HepG2 (cell line): Measurements from ENCODE around the gene INSIG2. TPM values are rescaled to one million over a fixed set of nuclear protein-coding genes. Genes with fewer than 3 reads are reported as not detected.
"Not testable (repeated sequence)": the region's sequence is repeated elsewhere in the genome, so short reads cannot be mapped to it uniquely, and the experiment has no call there.

ENCODE experiments used
- ATAC-seq: fragments of 200-7000 bp; cut with Tn5 transposase; 3 replicates; pipeline ENCODE4 v1.9.1; 2020; ENCODE audit warnings: mild to moderate bottlenecking, moderate library complexity
- BruUV-seq: library from RNA; stranded (reverse); fragments of 400-500 nt; replicated peaks from 2 replicates; lab custom pipeline; 2021; lab: Mats Ljungman, UMichigan
- CTCF ChIA-PET: fragments of 300-600 bp; formaldehyde crosslinking; extraction: SDS; loops from one replicate; lab custom pipeline; 2021; ENCODE audit warnings: low total read pairs, inconsistent platforms, low intra/inter-chr PET ratio; lab: Yijun Ruan, JAX
- POLR2A ChIA-PET: fragments of 350-600 bp; sonication (Branson Sonifier 250); formaldehyde crosslinking; loops from one replicate; lab custom pipeline; 2020; ENCODE audit warnings: antibody characterized with exemption, inconsistent platforms; lab: Yijun Ruan, JAX
- DNase-seq: peaks from one replicate; pipeline ENCODE4 v3.0.0-alpha.2; 2015; ENCODE audit warnings: low spot score
- FAIRE-seq: peaks from 3 replicates; lab custom pipeline; 2011; peaks lifted over from hg19 to GRCh38; lab: Jason Lieb, UNC
- H2AFZ ChIP-seq: one replicate; pipeline ENCODE4 v1.6.1; 2011; ENCODE audit warnings: low read length, inconsistent platforms
- H3K27ac ChIP-seq: fragments of 300-600 bp; 3 replicates; pipeline ENCODE4 v1.8.0; 2011; ENCODE audit warnings: mixed run types, mild to moderate bottlenecking, mixed read lengths, low read length, inconsistent platforms; ENCODE audit not compliant: insufficient read depth; ENCODE audit errors: extremely low read length
- H3K27me3 ChIP-seq, 2 experiments: fragments of 200-600 bp in 1 of 2; 2 replicates in 1 of 2; 3 replicates in 1 of 2; pipeline versions ENCODE4 v1.6.0 to v1.8.0; 2011; ENCODE audit warnings: low read length in 2 of 2, mild to moderate bottlenecking in 2 of 2, moderate library complexity in 2 of 2, inconsistent platforms in 1 of 2; ENCODE audit not compliant: insufficient read depth in 2 of 2, control insufficient read depth in 1 of 2
- H3K36me3 ChIP-seq, 2 experiments: fragments of 200-600 bp in 1 of 2; replicated peaks in 1 of 2; 2 replicates in 1 of 2; 3 replicates in 1 of 2; pipeline versions ENCODE4 v1.5.1 to v1.8.0; 2011; ENCODE audit warnings: low read length in 2 of 2, inconsistent platforms in 1 of 2; ENCODE audit not compliant: insufficient read depth in 2 of 2, control insufficient read depth in 1 of 2
- H3K4me1 ChIP-seq: 2 replicates; pipeline ENCODE4 v1.5.1; 2012; ENCODE audit warnings: low read length, inconsistent platforms; ENCODE audit not compliant: insufficient read depth
- H3K4me2 ChIP-seq: 2 replicates; pipeline ENCODE4 v1.6.0; 2011; ENCODE audit warnings: low read depth, low read length, inconsistent platforms
- H3K4me3 ChIP-seq, 3 experiments: fragments of 200-600 bp in 1 of 3; sonication (generic), shearing (Covaris generic) in 1 of 3; replicated peaks in 1 of 3; 2 replicates each; pipeline ENCODE4 v1.5.1; 2011 to 2016; ENCODE audit warnings: low read length in 3 of 3, inconsistent platforms in 2 of 3, low read depth in 2 of 3, mild to moderate bottlenecking in 2 of 3, control low read depth in 1 of 3, mixed read lengths in 1 of 3; ENCODE audit not compliant: insufficient read depth in 1 of 3
- H3K79me2 ChIP-seq: one replicate; pipeline ENCODE4 v1.6.1; 2011; ENCODE audit warnings: low read length, inconsistent platforms; ENCODE audit not compliant: insufficient read depth
- H3K9ac ChIP-seq: 2 replicates; pipeline ENCODE4 v1.6.0; 2011; ENCODE audit warnings: mild to moderate bottlenecking, low read depth, low read length, inconsistent platforms; ENCODE audit not compliant: insufficient read depth
- H3K9me3 ChIP-seq: 2 replicates; pipeline ENCODE4 v1.5.1; 2012; ENCODE audit warnings: mild to moderate bottlenecking, low read length
- H4K20me1 ChIP-seq: 2 replicates; pipeline ENCODE4 v1.6.0; 2011; ENCODE audit warnings: inconsistent platforms, mild to moderate bottlenecking, low read length, moderate library complexity; ENCODE audit not compliant: insufficient read depth
- CREB1 ChIP-seq, 2 experiments: fragments of 450-650 bp in 1 of 2; IDR thresholded peaks; 2 replicates each; pipeline ENCODE4 v1.6.1; 2016 to 2017; ENCODE audit warnings: control low read depth in 1 of 2, mild to moderate bottlenecking in 1 of 2, missing compliant biosample characterization in 1 of 2, missing genetic modification characterization in 1 of 2
- POLR2A ChIP-seq, 2 experiments: IDR thresholded peaks; 2 replicates each; pipeline ENCODE4 v1.6.1; 2011; ENCODE audit warnings: low read depth in 2 of 2, low read length in 2 of 2, mild to moderate bottlenecking in 1 of 2, moderate library complexity in 1 of 2; ENCODE audit not compliant: insufficient read depth in 1 of 2
- YEATS4 ChIP-seq: sonication (generic); formaldehyde crosslinking; IDR thresholded peaks from 2 replicates; pipeline ENCODE4 v1.4.0; 2020; ENCODE audit warnings: missing genetic modification reagents, borderline replicate concordance
- ZBTB1 ChIP-seq: sonication (generic); formaldehyde crosslinking; IDR thresholded peaks from 2 replicates; pipeline ENCODE4 v1.4.0; 2020; ENCODE audit warnings: missing genetic modification reagents, borderline replicate concordance
- ZNF337 ChIP-seq: sonication (generic); formaldehyde crosslinking; IDR thresholded peaks from 2 replicates; pipeline ENCODE4 v1.5.1; 2020; ENCODE audit warnings: missing genetic modification reagents, low read depth, mild to moderate bottlenecking, borderline replicate concordance
- ZNF614 ChIP-seq: IDR thresholded peaks from 2 replicates; pipeline ENCODE4 v1.6.1; 2018; ENCODE audit warnings: missing biosample characterization, missing genetic modification reagents, inconsistent platforms, borderline replicate concordance
- WGBS: methylation state at CpG from one replicate; pipeline ENCODE4 v1.1.6; 2017; ENCODE audit warnings: low lambda C conversion rate; 5-methylcytosine and 5-hydroxymethylcytosine counted together
- in situ Hi-C: cut with HindIII; loops from 2 replicates; pipeline ENCODE4 v1.10.0; 2017; ENCODE audit warnings: low pct_unique_long_range_greater_than_20kb; ENCODE audit not compliant: extremely low pct_ligation_motif_present
- intact Hi-C: fragments of 100-400 bp; cut with micrococcal nuclease; formaldehyde crosslinking; loops from one replicate; pipeline ENCODE4 v1.10.0; 2022; ENCODE audit not compliant: unreplicated experiment
- polyA plus RNA-seq, 8 experiments: library from polyadenylated mRNA; depleted of rRNA in 3 of 8; stranded (reverse) in 7 of 8; unstranded in 1 of 8; fragments of >200 nt; fragmentation: Illumina TruSeq in 4 of 8; extraction: Trizol in 4 of 8; gene quantifications; 2 replicates each; pipeline versions ENCODE4 v1.2.1 to v1.2.3, GENCODE V29; 2011 to 2016; ENCODE audit warnings: low read depth in 4 of 8, missing spikeins in 1 of 8, mixed read lengths in 1 of 8; ENCODE audit not compliant: insufficient read depth in 1 of 8
- total RNA-seq, 5 experiments: library from RNA; depleted of rRNA; stranded (reverse); fragments of >200 nt; fragmentation: Illumina TruSeq; extraction: Trizol; gene quantifications; 2 replicates each; pipeline ENCODE4 v1.2.3, GENCODE V29; 2016; ENCODE audit warnings: low read depth in 1 of 5

The INSIG2 gene
- total and polyA plus RNA-seq, 2 of the 13 experiments (the other 11 are each of a cell fraction or from before 2014, with no cell fraction given) = 73.5 to 481 TPM

DNA sequence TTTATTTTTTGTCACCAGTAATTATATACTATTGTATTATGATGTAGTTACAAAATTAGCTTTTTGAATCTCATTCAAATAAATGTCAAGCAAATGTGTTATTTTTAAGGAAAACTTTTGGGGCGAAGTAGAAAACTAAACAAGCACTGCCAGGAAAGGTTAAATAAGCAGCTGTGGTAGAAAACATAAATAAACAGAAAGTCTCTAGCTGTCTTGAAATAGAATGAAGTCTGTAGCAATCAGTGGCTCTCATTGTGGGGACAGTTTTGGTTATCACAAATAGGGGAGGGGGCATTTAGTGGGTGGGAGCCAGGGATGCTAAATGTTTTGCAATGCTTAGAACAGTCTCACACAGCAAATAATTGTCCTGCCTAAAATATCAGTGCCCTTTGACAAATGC, 3.4 kb downstream of the INSIG2 start:
- intact Hi-C loops = loop anchor here (2.0 kb wide), 1 partner anchor 277 kb away; the partner anchor contains the start of gene DDX18
- Histone ChIP-seq H3K4me1 (peaks cover 55% of the 10 kb centered on the region), H3K4me3 (peak overlapping the region; percentile 79 to 91 (median 89); a peak in 5 of 6 replicates), H3K4me2 (peak overlapping the region; percentile 82), H4K20me1 (peaks cover 58% of the 10 kb centered on the region), H3K27ac (peak overlapping the region; percentile 3)
- in situ Hi-C loops = no loop called here
- no peak for FAIRE-seq
- 79% methylated on average over 1 of the region's 1 CpG for WGBS
- DNase-seq = no peak
- TF ChIP-seq ZNF614 (CRISPR knock-in tag) (no peak), ZBTB1 (CRISPR knock-in tag) (no peak), YEATS4 (no peak), ZNF337 (CRISPR knock-in tag) (no peak)
- TF ChIP-seq, all 625 proteins: peak for 0
- Histone ChIP-seq H3K9me3 (no peaks in the 10 kb centered on the region), H3K36me3 (peaks cover 3 to 16% of the 10 kb centered on the region in 2 experiments), H3K79me2 (peaks cover 78% of the 10 kb centered on the region), H2AFZ (no peak overlapping the region), H3K9ac (peak overlapping the region; percentile 81), H3K27me3 (no peaks in the 10 kb centered on the region; a peak in 1 of 5 replicates)
- CTCF ChIA-PET = no interaction called here
- no TSS peak for BruUV-seq
- POLR2A ChIA-PET = interaction anchor here (1.0 kb wide), 1 partner anchor 77 kb away, joined by 4 read pairs; the partner anchor contains the start of gene CCDC93
- no peak for ATAC-seq

DNA sequence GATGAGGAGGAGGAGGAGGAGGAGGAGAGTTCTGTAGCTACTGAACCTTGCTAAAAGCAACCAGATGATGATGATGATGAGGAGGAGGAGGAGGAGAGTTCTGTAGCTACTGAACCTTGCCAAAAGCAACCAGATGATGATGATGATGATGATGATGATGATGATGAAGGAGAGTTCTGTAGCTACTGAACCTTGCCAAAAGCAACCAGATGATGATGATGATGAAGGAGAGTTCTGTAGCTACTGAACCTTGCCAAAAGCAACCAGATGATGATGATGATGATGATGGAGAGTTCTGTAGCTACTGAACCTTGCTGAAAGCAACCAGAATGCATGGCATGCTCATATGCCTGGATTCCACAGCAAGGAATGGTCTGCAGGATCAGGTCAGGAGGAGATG, 5.8 kb downstream of the INSIG2 start:
- DNase-seq; H3K27ac ChIP-seq; BruUV-seq; H2AFZ ChIP-seq; POLR2A ChIA-PET; in situ Hi-C loops; CTCF ChIA-PET; H3K4me3 ChIP-seq; H3K9me3 ChIP-seq; ATAC-seq; FAIRE-seq; H3K27me3 ChIP-seq; TF ChIP-seq CREB1 (CRISPR knock-in tag; IDR thresholded peaks at IDR 0.05): not testable (repeated sequence)
- 0 out of 2 replicates have a peak overlapping the region, but pooled peaks have one; percentile 2 for H3K9ac ChIP-seq
- peaks cover 94% of the 10 kb centered on the region for H3K79me2 ChIP-seq
- H4K20me1 ChIP-seq = peaks cover 83% of the 10 kb centered on the region
- peaks cover 13 to 39% of the 10 kb centered on the region in 2 experiments for H3K36me3 ChIP-seq
- H3K4me2 ChIP-seq = peak overlapping the region; percentile 64
- 0 out of 4 replicates have a peak, but pooled peaks of 1 of the 2 experiments have one; percentile 17 for TF ChIP-seq POLR2A (IDR thresholded peaks at IDR 0.05; ENCODE audit: insufficient read depth in 1 of 2, low read depth in 2 of 2, low read length in 2 of 2)
- TF ChIP-seq CREB1 (IDR thresholded peaks at IDR 0.05) = peak; percentile 70; the same call in 1 of the 2 replicates
- intact Hi-C loops = loop anchor here (2.0 kb wide), 1 partner anchor 15 kb away; no protein-coding TSS in a partner anchor
- H3K4me1 ChIP-seq = peaks cover 64% of the 10 kb centered on the region
